Measurements from ENCODE around the gene NFIX. TPM values are rescaled to one million over a fixed set of nuclear protein-coding genes. Genes with fewer than 3 reads are reported as not detected.

Gene NFIX
- total RNA-seq, 1 donor from 2014 or later = 8.4 TPM

DNA sequence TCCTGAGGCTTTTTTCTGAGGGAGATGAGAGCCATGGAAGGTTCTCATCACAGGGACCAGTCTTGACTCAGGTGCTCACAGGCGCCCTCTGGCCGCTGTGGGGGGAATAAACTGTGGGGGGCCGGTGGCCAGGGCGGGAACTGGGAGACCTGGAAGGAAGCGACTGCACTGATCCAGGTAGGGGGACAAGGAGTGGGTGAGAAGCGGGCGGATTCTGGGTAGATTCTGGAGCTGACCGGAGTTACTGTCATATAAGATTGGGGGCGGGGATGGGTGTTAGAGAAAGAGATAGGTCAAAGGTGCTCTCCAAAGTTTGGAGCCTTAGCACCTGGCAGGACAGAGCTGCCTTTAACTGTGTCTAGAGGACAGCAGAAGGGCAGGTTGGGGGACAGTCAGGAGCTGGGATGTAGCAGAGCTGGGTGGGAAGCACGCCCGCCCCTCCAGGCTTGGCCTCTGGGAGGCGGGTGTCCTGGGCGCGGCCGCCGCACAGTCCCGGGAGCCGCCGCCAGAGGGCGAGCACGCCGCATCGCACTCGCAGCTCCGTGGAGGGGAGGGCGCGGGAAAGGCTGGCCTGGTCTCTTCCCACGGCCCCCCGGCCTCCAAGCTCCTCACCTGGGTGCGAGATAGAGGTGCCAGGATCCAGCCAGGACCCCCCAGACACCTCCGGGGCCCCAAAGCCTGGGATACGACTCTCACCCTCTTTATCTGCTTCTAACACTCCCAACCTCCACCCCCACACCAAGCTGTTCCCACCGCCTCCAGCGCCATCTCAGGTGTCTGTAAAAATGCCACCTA, 30.1 kb upstream of the NFIX start:
- peaks cover 7% of the 10 kb centered on the region for H3K27me3 Mint-ChIP-seq (ENCODE audit: low read depth, unreplicated experiment)
- Histone ChIP-seq H4K20me1 (ENCODE audit: insufficient read depth, low read length) (no peaks in the 10 kb centered on the region), H3K9me3 (ENCODE audit: insufficient read depth, low read depth, low read length) (no peaks in the 10 kb centered on the region), H3K27ac (ENCODE audit: low read depth, low read length) (peak overlapping the region; percentile 43), H2AFZ (ENCODE audit: low read depth, low read length) (peak overlapping the region; percentile 92), H3K36me3 (ENCODE audit: insufficient read depth, low read length) (no peaks in the 10 kb centered on the region), H3K79me2 (ENCODE audit: insufficient read depth, low read length) (no peaks in the 10 kb centered on the region), H3K4me2 (ENCODE audit: low read length) (peak overlapping the region; percentile 94), H3K4me3 (ENCODE audit: insufficient read depth, low read depth, low read length) (peak overlapping the region; percentile 58), H3K4me1 (ENCODE audit: insufficient read depth, low read length) (no peaks in the 10 kb centered on the region), H3K27me3 (ENCODE audit: insufficient read depth, low read length) (no peaks in the 10 kb centered on the region), H3K9ac (ENCODE audit: low read length) (peak overlapping the region; percentile 69)
- no peak for DNase-seq (ENCODE audit: low read depth)
- H3K4me3 Mint-ChIP-seq (ENCODE audit: unreplicated experiment) = peak overlapping the region; percentile 84
- H3K36me3 Mint-ChIP-seq (ENCODE audit: low read depth, unreplicated experiment) = no peaks in the 10 kb centered on the region
- peak overlapping the region; percentile 86 for H3K27ac Mint-ChIP-seq (ENCODE audit: unreplicated experiment)
- peaks cover 2% of the 10 kb centered on the region for H3K4me1 Mint-ChIP-seq (ENCODE audit: low read depth, unreplicated experiment)
- no peak for FAIRE-seq
- TF ChIP-seq, protein P1, sequence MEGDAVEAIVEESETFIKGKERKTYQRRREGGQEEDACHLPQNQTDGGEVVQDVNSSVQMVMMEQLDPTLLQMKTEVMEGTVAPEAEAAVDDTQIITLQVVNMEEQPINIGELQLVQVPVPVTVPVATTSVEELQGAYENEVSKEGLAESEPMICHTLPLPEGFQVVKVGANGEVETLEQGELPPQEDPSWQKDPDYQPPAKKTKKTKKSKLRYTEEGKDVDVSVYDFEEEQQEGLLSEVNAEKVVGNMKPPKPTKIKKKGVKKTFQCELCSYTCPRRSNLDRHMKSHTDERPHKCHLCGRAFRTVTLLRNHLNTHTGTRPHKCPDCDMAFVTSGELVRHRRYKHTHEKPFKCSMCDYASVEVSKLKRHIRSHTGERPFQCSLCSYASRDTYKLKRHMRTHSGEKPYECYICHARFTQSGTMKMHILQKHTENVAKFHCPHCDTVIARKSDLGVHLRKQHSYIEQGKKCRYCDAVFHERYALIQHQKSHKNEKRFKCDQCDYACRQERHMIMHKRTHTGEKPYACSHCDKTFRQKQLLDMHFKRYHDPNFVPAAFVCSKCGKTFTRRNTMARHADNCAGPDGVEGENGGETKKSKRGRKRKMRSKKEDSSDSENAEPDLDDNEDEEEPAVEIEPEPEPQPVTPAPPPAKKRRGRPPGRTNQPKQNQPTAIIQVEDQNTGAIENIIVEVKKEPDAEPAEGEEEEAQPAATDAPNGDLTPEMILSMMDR (IDR thresholded peaks at IDR 0.05; ENCODE audit: insufficient read depth, low read depth, low read length) = peak; percentile 42
- no peak for TF ChIP-seq EZH2 (IDR thresholded peaks at IDR 0.05; ENCODE audit: insufficient read depth, low read length)
- H3K9me3 Mint-ChIP-seq (ENCODE audit: unreplicated experiment) = no peaks in the 10 kb centered on the region

DNA sequence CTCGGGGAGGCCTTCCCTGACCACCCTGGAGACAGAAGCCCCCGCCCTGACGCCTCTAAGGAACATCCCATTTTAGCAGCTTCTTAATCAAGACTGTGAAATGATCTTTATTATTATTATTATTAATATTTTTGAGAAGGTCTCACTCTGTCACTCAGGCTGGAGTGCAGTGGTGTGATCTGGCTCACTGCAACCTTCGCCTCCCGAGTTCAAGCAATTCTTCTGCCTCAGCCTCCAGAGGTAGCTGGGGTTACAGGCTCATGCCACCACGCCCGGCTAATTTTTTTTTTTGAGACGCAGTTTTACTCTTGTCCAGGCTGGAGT, 29.5 kb upstream of the NFIX start:
- peak overlapping the region; percentile 92 for H2AFZ ChIP-seq (ENCODE audit: low read depth, low read length)
- Mint-ChIP-seq H3K27ac (ENCODE audit: unreplicated experiment) (no peak overlapping the region), H3K36me3 (ENCODE audit: low read depth, unreplicated experiment) (no peaks in the 10 kb centered on the region), H3K4me1 (ENCODE audit: low read depth, unreplicated experiment) (peaks cover 2% of the 10 kb centered on the region), H3K27me3 (ENCODE audit: low read depth, unreplicated experiment) (peaks cover 11% of the 10 kb centered on the region), H3K9me3 (ENCODE audit: unreplicated experiment) (no peaks in the 10 kb centered on the region), H3K4me3 (ENCODE audit: unreplicated experiment) (peak overlapping the region; percentile 74)
- no peaks in the 10 kb centered on the region for H3K79me2 ChIP-seq (ENCODE audit: insufficient read depth, low read length)
- H3K36me3 ChIP-seq (ENCODE audit: insufficient read depth, low read length) = no peaks in the 10 kb centered on the region
- H3K4me2 ChIP-seq (ENCODE audit: low read length) = peak overlapping the region; percentile 94
- no peak for TF ChIP-seq EZH2 (IDR thresholded peaks at IDR 0.05; ENCODE audit: insufficient read depth, low read length)
- TF ChIP-seq, protein P1 (IDR thresholded peaks at IDR 0.05; ENCODE audit: insufficient read depth, low read depth, low read length) = no peak
- no peak for FAIRE-seq
- no peaks in the 10 kb centered on the region for H3K4me1 ChIP-seq (ENCODE audit: insufficient read depth, low read length)
- H3K4me3 ChIP-seq (ENCODE audit: insufficient read depth, low read depth, low read length) = no peak overlapping the region
- DNase-seq (ENCODE audit: low read depth) = no peak
- peak overlapping the region; percentile 43 for H3K27ac ChIP-seq (ENCODE audit: low read depth, low read length)
- H3K27me3 ChIP-seq (ENCODE audit: insufficient read depth, low read length) = no peaks in the 10 kb centered on the region
- H4K20me1 ChIP-seq (ENCODE audit: insufficient read depth, low read length) = no peaks in the 10 kb centered on the region
- H3K9me3 ChIP-seq (ENCODE audit: insufficient read depth, low read depth, low read length) = no peaks in the 10 kb centered on the region
- peak overlapping the region; percentile 69 for H3K9ac ChIP-seq (ENCODE audit: low read length)

DNA sequence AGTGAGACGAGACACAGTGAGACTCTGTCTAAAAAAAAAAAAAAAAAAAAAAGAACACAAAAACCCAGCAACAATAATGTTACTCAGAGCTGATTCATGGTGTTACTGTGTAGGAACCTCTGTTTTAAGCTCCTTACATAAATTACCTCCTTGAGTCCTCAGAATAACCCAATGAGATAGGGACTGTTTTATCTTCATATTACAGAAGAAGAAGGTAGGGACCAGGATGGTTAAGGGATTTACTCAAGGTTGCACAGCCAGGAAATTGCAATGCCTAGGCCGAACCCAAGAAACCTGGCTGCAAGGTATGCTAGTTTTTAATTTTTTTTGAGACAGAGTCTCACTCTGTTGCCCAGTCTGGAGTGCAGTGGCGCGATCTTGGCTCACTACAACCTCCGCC, 27.4 kb upstream of the NFIX start:
- H3K36me3 ChIP-seq (ENCODE audit: insufficient read depth, low read length) = no peaks in the 10 kb centered on the region
- no peaks in the 10 kb centered on the region for H3K9me3 Mint-ChIP-seq (ENCODE audit: unreplicated experiment)
- H3K4me3 ChIP-seq (ENCODE audit: insufficient read depth, low read depth, low read length) = no peak overlapping the region
- no peaks in the 10 kb centered on the region for H3K27me3 ChIP-seq (ENCODE audit: insufficient read depth, low read length)
- no peak overlapping the region for H3K27ac Mint-ChIP-seq (ENCODE audit: unreplicated experiment)
- no peaks in the 10 kb centered on the region for H3K36me3 Mint-ChIP-seq (ENCODE audit: low read depth, unreplicated experiment)
- H3K4me3 Mint-ChIP-seq (ENCODE audit: unreplicated experiment) = no peak overlapping the region
- H3K79me2 ChIP-seq (ENCODE audit: insufficient read depth, low read length) = no peaks in the 10 kb centered on the region
- H3K4me1 ChIP-seq (ENCODE audit: insufficient read depth, low read length) = no peaks in the 10 kb centered on the region
- TF ChIP-seq EZH2 (IDR thresholded peaks at IDR 0.05; ENCODE audit: insufficient read depth, low read length) = no peak
- TF ChIP-seq, protein P1 (IDR thresholded peaks at IDR 0.05; ENCODE audit: insufficient read depth, low read depth, low read length) = no peak
- H2AFZ ChIP-seq (ENCODE audit: low read depth, low read length) = no peak overlapping the region
- H3K27ac ChIP-seq (ENCODE audit: low read depth, low read length) = no peak overlapping the region
- peaks cover 6% of the 10 kb centered on the region for H3K27me3 Mint-ChIP-seq (ENCODE audit: low read depth, unreplicated experiment)
- no peak overlapping the region for H3K9ac ChIP-seq (ENCODE audit: low read length)
- no peaks in the 10 kb centered on the region for H4K20me1 ChIP-seq (ENCODE audit: insufficient read depth, low read length)
- FAIRE-seq (no peak), DNase-seq (ENCODE audit: low read depth) (no peak)
- H3K4me1 Mint-ChIP-seq (ENCODE audit: low read depth, unreplicated experiment) = peaks cover 2% of the 10 kb centered on the region
- H3K9me3 ChIP-seq (ENCODE audit: insufficient read depth, low read depth, low read length) = no peaks in the 10 kb centered on the region
- H3K4me2 ChIP-seq (ENCODE audit: low read length) = no peak overlapping the region

Data from astrocyte (in vitro differentiated cells and primary cell).